ENCODE measurements around the gene CCNY.
"Not testable (repeated sequence)": the region's sequence is repeated elsewhere in the genome, so short reads cannot be mapped to it uniquely, and the experiment has no call there.

The CCNY gene

DNA sequence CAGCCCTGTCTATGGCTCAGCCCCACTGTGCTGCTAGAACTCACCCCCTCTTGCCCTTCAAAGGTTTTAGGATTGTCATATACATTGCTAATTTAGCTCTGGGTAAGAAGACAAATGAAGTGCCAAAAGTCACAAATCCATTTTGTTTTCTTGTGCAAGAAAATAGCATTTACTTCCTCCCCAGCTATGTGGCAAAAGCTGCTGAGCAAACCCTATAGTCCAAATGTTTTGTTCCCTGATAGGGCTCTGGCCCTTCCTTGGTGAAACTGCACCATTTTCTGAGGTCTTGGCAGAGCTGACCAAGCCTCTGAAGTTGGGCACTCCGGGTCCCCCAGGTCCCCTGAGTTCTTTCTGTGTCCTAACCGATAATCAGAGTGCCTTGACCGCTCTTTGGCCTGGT, 184.7 kb downstream of the CCNY start:
- DNase-seq (ENCODE audit: low read depth), result no peak

DNA sequence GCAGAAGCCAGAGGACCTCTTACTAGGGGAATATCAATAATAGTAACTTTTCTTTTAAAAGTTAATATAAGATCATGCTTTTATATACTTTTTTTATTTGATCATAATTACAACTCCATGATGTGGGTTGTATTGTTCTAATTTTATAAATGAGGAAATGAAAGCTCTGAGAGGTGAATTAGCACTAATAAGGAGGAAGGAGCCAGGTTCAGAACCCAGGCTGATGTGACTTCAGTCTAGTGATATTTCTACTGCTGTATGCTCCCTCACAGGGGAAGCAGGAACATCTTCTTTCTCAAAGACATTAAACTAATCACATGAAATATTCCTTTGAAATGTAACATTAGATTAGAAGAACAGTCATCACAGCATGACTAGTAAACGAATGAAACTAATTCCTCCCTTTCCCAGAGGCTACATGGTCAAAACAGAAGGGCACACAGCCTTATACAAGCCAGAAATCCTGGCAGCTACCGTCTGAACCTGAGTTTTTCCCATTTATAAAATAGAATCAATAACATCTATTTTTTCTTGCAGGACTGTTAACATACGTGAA, 187.4 kb downstream of the CCNY start:
- no peak for DNase-seq (ENCODE audit: low read depth)

DNA sequence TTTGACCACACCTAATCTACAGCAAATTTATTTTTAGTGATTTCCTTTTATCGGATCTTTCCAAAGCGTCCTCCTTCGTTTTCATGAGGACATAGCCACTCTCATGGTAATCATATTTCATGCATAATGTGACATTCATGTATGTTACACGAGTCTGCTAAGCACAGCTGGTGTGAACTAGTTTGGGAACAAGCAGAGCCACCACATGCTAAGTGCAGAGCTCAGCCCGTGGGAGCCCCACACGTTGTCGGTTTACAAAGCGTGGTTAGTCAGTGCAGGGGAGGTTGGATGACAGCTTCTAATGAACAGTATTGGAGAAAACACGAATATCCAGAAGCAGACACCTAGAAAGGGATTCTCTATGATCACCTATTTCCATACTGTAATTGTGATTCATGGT, 190.4 kb downstream of the CCNY start:
- no peak for DNase-seq (ENCODE audit: low read depth)

DNA sequence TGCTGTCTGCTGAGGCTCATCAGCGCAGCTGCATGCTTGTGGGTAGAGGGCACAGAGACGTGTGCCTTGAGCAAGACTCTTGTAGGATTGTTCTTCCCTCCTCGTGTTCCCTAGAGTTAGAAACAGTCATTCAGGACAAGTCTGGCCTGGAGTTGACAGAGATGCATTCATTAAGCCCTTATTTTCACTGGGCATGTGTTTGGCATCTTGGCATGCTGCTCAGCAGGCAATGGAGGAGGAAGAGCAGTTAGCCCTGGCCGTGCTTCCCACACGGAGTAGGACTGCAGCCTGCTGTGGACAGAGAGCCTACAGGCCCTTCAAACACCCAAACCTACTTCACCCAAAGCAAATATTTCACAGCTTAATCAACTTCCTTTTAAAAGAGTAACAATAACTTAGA, 195.8 kb downstream of the CCNY start:
- DNase-seq (ENCODE audit: low read depth), result no peak

DNA sequence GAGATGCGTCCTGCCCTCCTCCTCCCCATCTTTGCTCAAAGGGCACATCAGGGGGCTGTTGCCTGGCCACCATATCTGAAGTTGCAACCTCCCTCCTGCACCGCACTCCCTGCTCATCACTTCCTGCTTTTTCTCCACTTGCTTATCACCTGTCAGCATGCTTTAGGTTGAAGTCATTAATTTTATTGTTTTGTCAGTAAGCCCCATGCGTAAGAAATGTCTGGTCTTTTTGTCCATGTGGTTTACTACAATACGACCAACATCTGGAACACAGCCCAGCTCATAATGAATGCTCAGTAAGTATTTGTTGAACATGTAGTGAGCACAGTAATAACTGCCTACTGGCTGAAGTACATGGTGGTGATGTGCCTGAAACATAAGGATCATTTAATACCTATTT, 197.3 kb downstream of the CCNY start:
- no peak for DNase-seq (ENCODE audit: low read depth)

DNA sequence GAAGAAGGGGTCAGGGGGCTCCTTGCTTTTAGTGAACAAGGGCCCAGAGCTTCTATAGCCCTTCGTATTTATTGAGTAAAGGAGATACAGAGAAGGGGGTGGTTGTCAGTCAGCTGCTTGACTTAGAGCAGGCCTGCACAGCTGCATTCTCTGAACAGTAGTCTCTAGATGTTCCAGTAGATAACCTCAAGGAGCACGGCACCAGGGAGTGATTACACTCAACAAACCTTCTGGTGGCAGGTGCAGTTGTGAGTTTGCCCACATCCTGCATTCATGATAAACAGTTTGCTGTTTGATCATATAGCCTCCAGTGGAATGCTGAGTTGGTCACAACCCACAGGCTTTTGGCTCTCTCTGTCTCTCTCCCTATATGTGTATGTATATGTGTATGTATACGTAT, 198.8 kb downstream of the CCNY start:
- DNase-seq (ENCODE audit: low read depth), result no peak

DNA sequence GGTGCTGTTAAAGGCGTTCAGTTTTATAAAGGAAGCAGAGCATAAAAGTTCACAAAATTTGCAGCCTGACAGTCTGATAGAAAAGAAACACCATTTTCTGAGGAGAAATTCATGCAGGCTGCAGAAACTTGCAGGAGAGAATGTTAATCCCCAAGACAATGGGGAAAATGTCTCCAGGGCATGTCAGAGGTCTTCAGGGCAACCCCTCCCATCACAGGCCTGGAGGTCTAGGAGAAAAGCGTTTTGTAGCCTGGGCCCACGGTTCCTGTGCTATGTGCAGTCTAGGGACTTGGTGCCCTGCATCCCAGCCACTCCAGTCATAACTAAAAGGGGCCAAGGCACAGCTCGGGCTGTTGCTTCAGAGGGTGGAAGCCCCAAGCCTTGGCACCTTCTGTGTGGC, 200.5 kb downstream of the CCNY start:
- DNase-seq (ENCODE audit: low read depth), result no peak

DNA sequence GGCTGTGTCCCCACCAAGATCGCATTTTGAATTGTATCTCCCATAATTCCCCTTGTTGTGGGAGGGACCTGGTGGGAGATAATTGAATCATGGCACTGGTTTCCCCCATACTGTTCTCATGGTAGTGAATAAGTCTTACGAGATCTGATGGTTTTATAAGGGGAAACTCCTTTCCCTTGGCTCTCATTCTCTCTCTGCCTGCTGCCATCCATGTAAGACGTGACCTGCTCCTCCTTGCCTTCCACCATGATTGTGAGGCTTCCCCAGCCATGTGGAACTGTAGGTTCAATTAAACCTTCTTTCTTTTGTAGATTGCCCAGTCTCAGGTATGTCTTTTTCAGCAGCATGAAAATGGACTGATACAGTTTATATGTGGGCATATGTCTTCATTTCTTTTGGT, 201.6 kb downstream of the CCNY start:
- not testable (repeated sequence) for DNase-seq (ENCODE audit: low read depth)

DNA sequence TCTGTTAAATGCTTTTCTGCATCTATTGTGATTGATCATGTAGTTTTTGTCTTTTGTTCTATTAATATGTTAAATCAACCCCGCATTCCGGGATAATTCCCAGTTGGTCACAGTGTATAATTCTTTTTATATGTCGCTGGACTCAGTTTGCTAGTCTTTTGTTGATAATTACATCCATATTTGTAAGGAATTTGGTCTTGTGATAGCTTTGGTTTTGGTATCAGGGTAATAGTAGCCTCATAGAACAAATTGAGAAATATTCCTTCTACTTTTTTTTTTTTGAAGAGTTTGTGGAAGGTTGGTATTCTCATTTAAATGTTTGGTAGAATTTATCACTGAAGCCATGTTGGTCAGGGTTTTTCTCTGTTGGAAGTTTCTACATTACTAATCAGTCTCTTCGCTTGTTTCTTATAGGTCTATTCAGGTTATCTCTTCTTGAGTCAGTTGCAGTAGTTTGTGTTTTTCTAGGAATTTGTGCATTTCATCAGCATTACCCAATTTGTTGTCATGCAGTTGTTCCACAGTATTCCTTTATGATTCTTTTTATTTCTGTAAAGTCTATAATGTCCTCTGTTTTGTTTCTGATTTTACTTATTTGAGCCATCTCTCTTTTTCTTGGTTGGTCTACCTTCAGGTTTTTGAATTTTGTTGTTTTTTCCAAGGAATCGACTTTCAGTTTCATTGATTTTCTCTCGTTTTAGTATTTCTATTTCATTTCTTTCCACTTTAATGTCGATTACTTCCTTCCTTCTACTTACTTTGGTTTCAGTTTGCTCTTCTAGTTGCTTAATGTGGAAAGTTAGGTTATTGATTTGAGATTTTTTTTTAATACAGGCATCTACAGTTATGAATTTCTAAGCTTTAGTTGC, 204.2 kb downstream of the CCNY start:
- no peak for DNase-seq (ENCODE audit: low read depth)

DNA sequence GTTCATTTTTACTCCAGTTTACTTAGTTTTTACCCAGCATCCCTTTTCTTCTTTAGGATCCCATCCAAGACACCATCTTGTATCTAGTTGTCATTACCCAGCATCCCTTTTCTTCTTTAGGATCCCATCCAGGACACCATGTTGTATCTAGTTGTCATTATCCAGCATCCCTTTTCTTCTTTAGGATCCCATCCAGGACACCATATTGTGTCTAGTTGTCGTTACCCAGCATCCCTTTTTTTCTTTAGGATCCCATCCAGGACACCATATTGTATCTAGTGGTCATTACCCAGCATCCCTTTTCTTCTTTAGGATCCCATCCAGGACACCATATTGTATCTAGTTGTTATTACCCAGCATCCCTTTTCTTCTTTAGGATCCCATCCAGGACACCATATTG, 205.4 kb downstream of the CCNY start:
- no peak for DNase-seq (ENCODE audit: low read depth)

DNA sequence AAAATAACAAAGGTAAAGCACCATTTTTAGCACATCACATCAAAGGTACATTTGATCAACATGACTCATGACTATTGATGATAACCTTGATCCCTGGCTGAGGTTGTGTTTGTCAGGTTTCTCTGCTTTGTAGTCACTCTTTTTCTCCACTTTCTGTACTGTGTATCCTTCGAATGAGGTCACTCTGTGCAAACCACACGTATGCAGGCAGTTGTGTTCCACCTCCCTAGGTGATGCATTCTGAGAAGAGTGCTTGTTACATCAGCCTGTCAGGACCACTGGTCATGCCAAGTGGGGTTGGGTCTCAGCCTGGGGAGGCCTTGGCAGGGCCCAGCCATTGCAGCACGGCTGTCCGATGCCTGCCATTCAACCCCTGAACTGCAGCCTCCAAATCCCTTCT, 206.0 kb downstream of the CCNY start:
- DNase-seq (ENCODE audit: low read depth), result no peak

DNA sequence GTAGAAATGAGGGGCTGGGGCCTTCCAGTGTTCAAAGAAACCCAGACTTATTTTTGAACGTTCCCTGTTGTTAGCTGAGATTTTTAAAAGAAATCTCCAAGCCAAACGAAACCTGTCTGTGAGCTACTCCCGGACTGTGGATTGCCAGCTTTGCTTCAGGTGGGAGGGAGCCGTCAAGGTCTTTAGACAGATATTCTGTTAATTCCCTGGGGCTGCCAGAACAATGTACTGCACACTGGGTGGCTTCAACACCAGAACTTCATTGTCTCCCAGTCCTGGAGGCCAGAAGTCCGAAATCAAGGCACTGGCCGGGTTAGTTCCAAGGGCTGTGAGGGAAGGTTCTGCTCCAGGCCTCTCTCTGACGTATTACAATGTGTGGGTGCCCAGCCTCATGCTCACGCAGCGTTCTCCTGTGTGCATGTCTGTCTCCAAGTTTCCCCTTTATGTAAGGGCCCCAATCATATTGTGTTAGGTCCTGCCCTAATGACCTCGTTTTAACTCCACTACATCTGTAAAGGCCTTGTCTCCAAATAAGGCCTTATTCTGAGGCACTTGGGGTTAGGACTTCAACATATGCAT, 208.9 kb downstream of the CCNY start:
- DNase-seq (ENCODE audit: low read depth), result no peak

DNA sequence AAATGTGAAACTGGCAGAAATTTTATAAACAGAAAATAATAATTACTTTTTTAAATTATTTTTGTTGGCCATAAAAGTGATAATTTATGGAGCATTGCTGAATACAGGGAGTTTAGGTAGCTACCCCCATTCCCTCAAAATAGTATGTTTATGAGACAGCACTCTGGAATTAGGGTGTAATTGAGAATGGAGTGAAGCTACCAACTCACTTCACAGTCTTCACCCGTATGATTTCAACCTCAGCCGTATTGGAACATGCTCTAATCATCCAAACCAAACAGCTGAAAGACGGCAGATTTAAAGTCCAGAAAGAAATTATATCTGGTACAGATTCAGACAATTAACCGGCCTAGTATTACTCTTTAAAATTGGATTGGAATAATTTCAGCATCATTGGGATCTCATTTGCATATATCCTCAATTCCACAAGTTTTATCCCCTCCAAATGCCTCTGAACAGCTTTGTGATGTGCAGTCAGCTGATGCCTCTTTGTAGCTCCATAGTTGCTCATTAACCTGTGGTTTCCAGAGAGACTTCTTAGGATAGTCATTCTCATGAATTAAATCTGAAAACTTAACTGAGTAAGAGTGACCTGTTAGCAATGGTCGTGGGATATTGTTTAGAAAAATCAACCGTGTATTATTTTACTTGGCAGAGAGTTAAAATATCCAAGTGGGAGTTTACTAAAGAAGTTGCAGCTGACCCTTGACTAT, 209.7 kb downstream of the CCNY start:
- DNase-seq (ENCODE audit: low read depth), result no peak

DNA sequence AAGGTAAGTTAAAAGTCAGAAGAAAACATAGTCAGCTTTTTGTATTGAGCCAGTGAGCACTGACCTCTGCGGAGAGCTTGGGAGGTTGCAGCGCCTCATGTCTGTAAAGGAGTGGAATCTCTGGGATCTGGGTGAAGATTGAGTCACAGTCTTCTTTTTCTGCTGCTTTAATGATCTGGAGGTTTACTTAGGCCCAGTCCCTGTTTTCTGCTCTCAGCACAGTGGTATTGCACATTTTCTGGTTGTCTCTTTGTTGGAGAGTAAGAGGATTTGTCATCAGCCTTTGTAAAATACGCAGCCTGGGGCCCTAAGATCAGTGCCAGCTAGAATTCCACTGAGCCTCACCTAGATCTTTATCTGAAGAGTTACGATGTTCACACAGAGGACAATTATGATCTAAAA, 210.5 kb downstream of the CCNY start:
- DNase-seq (ENCODE audit: low read depth), result no peak

DNA sequence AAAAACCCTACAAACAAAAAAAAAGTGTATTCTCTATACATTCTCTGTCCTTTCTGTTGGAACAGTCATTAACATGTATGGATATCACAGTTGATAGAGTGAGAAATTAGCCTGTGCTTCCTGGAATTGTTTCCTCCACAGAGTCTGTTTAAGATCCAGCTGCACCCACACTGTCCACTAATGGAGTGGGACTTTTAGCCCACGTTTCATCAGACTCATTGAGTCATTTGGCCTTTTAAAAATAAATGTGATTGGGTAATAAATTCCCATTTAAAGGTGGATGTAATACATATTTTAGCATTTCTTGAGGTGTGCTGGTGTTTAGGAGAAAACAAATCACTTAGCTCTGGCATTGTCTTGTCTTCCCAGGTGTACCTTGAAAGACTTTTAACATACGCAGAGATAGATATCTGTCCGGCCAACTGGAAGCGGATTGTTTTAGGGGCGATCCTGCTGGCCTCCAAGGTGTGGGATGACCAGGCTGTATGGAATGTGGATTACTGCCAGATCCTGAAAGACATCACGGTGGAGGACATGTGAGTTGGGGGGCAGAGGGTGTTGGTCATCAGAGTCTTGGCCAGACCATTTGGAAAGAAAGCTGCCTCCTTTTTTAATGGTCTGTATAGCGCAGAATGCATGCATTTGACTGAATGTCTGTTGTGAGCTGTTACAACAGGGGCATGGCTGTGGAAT, 216.5 kb downstream of the CCNY start:
- no peak for DNase-seq (ENCODE audit: low read depth)

DNA sequence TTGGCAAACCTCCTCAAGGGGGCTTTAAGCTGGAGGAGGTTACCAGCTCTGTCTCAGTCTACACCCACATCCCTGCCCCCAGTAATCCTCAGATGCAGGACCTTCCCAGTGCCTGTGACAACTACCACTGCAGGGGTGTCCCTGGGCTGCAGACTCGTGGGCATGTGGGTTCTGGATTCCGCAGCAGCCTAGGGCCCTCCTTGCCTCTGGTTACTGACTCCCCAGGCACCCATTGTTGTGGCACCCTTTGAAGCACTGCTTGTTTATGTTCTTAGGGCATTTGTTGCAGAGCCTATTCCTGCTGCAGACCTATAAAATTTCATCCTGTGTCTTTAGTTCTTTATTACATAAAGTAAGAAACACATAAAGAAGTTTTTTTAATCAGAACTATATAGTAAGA, 217.7 kb downstream of the CCNY start:
- DNase-seq (ENCODE audit: low read depth), result no peak

DNA sequence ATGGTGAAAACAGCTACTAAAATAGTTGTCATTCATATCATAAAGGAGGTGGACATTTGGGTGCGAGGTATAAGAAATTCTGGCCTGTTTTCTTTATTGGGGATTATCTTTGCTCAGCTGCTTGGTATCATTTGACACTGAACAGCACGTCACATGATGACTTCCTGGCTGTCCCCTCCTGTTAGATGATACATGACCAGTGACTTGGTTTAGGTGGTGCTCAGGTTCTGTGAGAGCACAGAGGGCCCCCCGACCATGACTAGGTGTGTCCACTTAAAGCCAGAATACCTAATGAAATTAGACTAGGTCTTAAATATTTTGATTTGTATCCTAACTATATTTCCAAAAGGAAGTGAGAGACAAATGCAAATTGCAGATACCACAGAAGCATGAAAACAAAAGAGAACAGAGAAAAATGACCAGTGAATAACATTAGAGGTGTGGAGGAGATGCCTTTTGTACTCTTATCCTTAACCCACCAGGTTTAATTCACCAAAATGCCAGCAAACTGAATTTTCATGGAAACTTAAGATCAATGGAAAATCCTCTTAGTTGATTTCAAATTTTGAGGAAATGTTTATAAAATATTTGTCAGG, 218.2 kb downstream of the CCNY start:
- DNase-seq (ENCODE audit: low read depth), result no peak

DNA sequence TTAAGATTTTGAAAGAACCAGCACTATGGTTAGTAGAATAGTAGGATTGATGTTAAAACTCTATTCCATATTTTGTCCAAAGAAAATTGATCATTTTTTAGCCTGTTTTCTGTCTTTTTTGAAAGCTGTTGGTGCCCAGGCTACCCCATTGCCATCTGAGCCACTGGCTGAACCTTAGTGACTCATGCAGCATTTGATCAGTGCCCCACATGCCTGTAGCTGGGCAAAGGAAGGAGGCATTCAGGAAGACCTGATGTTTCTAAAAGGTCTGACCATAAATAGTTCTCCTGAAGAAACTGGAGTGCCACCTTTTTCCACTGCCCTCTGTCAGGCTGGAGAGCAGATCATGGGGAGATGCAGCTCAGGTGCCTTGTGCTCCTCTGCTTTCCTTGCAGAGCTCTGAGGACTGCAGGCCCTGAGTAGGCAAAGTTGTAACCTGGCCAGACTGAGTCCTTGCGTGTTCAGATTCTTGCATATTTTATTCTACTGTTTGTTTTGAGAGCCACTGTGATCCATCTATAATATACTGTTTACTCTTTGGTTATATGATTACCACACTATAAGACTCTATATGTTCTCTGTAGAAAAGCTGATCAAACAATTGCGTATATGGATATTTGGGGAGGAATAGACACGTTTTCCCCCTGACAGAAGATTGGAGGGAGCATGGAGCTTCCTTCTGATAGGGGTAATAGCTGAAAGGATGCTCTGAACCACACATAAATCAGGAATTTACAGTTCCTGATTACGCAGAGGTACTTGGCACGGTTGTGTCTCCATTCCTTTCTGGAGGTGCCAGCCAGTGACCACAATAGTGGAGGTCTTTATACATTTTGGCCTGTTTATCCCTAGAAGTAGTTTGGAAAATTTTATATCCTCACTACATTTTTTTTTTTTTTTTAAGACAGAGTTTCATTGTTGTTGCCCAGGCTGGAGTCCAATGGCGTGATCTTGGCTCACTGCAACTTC, 219.9 kb downstream of the CCNY start:
- DNase-seq (ENCODE audit: low read depth), result no peak

DNA sequence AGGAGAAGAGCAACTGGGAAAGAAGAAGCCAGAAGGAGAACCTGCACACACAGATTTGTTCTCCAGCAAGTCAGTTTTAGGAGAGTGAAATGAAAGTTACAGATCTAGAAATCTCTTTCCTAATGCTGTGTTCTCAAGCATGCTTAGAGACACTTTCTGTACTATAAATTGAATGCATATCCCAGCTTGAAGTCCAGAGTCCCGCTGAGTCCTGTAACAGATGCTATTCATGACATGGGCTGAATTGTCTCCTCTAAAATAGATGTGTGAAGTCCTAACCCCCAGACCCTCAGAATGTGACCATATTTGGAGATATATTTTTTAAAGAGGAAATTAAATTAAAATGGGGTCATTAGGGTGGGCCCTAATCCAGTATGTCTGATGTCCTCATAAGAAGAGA, 222.0 kb downstream of the CCNY start:
- DNase-seq (ENCODE audit: low read depth), result no peak

DNA sequence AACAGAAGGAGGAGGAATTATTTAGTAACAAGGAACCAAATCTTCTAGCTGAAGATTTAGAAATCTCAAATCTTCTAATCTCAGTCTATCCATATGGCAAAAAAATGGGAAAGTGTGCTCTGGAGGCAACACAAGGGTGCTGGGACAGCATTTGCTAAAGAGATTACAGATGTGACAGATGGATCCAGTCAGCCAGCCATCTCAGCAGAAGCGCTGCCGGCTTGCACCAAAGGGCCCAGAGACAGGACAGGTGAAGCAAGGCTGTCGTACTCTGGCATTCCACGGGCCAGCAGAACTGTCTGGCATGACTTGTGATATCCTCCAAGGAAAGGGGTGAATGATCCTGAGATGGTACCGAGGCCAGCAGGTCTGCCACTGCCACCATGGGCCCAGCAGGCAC, 223.1 kb downstream of the CCNY start:
- no peak for DNase-seq (ENCODE audit: low read depth)

DNA sequence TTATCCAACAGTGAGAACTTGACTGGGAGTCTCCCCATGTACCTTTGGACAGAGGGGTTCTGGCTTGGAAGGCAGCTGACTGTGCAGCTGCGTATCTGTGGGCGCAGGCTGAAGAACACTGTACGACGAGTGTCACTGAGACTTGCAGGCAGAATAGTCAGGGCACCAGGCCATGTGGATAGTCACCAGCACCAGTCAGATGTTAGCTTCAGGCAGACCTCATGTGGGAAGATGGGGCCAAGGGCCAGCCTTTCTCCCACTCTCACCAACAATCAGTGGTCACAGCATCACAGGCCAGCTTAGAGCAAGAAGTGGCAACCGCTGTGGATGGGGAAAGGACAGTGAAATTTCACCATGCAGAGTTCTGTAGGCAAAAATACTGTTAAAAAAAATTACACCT, 225.4 kb downstream of the CCNY start:
- no peak for DNase-seq (ENCODE audit: low read depth)
